SHP77 treated with DMSO at 0.1 percent for 48 hours (cell line): ENCODE results near the gene KMT2C.
"Not testable (repeated sequence)": the region's sequence is repeated elsewhere in the genome, so short reads cannot be mapped to it uniquely, and the experiment has no call there.

Experiments used
- DNase-seq: peaks from one replicate; lab custom pipeline; 2025; lab: John Stamatoyannopoulos, UW

KMT2C gene

GRCh38 chr7:152355474-152356057 is 80.2 kb downstream of the KMT2C start:
- DNase-seq, result no peak

DNA sequence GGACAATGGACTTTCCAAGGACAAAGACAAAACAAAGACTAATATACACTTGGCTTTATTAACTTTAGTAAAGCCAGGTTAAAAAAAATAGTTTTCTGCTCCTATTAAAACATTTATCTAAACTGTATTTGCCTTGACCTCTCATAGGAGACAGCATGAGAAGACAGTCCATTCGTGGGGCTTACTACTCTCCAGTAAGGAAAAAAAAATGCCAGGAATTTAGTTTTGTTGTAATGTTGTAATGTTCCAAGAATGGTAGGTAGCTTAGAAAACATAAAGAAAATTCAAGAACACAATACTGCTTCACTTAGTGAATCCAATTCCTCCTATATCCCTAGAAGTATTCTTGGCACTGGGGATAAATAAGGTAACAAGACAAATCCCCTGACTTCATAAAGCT is 81.7 kb downstream of the KMT2C start:
- no peak for DNase-seq

- DNase-seq, result not testable (repeated sequence)
Observed at GRCh38 chr7:152353281-152353680, 82.5 kb downstream of the KMT2C start.

DNA sequence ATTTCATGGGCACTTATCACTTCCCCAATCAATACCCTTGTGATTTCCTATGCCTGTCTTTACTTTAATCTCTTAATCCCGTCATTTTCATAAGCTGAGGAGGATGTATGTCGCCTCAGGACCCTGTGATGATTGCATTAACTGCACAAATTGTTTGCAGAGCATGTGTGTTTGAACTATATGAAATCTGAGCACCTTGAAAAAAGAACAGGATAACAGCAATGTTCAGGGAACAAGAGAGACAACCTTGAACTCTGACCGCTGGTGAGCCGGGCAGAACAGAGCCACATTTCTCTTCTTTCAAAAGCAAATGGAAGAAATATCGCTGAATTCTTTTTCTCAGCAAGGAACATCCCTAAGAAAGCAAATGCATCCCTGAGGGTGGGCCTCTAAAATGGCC is 84.1 kb downstream of the KMT2C start:
- DNase-seq, result not testable (repeated sequence)

GRCh38 chr7:152351168-152351567 is 84.6 kb downstream of the KMT2C start:
- DNase-seq, result no peak

DNA sequence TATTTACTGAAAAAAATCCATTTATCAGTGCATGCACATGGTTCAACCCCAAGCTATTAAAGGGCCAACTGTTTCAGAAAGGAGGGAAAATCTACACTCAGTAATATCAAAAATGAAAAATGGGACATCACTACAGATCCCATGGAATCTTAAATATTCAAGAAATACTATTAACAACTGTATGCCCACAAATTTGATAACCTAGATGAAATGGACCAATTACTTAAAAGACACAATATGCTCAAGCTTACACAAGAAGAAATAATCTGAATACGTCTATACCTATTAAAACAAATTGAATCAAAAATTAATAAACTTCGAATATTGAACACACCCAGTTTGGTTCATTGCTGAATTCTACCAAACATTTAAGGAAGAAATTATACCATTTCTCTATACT is 87.9 kb downstream of the KMT2C start:
- DNase-seq, result no peak

GRCh38 chr7:152344253-152344652 is 91.5 kb downstream of the KMT2C start:
- no peak for DNase-seq

DNA sequence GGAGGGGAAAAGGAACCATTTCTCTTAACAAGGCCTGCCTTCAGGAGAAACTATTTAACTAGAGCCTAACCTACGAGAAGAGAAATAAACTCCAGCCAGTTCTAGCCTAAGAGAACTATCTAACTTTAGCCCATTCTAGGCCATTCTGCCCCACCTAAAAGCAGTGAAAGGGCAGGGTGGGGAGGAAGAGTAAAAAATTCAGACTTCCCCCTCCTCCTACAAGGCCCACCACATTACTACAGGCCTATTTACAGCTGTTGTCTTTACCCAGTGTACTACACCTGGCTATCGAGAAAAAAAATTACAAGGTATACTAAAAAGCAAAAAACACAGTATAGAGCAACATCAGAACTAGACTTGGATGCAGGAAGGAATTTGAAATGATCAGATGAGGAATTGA is 93.0 kb downstream of the KMT2C start:
- DNase-seq, result no peak

GRCh38 chr7:152341914-152342236 is 93.9 kb downstream of the KMT2C start:
- no peak for DNase-seq

DNA sequence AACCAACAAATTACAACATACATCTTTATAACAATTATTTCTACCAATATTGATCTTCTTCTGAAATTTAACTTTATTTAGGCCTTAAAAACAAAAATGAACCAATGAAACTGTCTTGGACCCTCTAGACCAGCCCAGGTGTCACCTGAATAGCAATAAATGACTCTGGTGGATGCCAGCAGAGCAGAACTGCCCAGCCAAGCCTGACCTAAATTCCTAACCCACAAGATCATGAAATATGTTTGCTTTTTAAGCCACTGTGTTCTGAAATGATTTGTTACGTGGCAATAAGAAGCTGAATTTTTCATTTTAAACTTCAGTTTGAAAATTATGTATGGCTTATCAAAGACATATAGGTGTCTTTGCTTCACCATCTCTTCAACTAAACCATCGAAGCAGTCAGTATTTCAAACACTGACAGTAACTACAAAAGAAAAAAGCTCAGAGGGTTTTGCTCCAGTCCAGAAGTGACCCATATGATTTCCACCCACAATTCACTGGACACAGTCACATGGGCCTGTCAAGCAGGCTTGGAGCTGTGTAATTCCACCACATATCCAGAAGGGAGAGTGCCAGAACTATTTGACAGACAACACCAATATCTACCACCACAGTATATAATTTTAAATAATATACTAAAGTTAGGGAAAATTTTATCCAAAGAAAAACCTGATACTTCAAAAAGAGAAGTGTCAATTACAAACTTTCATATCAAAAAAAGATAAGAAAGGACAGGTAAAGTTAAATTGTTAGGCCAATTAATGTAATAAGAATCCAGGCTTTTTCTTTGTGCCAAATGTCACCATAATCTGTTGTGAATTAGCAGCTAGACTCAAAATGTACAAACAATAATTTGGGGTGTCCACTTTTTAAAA is 94.5 kb downstream of the KMT2C start:
- DNase-seq, result no peak

GRCh38 chr7:152340161-152340560 is 95.6 kb downstream of the KMT2C start:
- no peak for DNase-seq

DNA sequence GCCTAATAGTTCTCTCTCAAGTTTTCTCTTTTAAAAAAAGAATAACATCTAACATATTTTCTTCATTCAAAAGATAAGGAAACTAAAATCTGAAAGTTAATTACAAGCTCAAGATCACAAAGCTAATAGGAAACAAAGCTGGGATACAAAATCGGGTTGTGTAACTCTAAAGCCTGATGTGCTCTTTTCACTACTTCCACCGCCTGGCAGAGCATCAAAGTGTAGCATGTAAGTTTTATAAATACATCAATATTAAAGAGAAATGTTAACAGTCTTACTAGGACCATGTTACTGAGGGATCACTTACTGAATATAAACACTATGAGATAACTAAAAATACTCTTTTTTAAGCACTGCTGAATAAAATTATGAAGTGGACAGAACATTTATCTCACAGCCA is 97.2 kb downstream of the KMT2C start:
- no peak for DNase-seq

DNA sequence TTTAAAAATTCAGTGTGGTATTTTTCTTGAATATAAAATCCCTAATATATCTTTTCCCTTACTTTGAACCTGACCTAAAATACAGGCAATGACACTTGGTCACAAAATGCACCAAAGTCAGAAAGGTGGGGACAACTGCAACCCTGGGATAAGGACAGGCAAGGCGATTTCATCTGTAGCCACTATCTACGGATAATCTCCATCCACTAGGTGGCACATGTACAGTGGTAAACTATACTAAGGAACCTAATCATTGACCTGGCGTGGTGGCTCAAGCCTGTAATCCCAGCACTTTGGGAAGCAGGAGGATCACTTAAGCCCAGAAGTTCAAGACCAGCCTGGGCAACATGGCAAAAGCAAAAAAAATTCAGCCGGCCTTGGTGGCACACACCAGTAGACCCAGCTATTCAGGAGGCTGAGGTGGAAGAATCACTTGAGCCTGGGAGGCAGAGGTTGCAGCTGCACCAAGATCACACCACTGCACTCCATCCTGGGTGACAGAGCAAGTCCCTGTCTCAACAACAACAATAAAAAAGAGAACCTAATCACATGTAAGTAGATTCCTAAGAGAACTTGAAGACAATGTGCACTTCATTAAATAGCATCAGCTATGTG is 98.9 kb downstream of the KMT2C start:
- DNase-seq, result peak; percentile 3

- no peak for DNase-seq
Observed at GRCh38 chr7:152335900-152336571, 99.8 kb downstream of the KMT2C start.

DNA sequence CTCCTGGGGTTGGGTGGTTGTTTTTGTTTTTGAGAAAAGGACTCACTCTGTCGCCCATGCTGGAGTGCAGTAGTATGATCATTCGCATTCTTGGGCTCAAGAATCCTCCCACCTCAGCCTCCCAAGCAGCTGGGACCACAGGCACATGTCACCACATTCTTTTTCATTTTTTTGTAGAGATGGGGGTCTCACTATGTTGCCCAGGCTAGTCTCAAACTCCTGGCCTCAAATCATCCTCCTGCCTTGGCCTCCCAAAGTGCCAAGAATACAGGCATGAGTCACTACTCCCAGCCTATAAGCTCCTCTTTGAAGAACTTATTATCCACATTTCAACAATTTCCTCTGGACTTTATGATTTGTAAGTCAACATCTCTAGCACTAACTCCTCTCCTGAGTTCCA is 102.7 kb downstream of the KMT2C start:
- no peak for DNase-seq

- no peak for DNase-seq
Observed at GRCh38 chr7:152330827-152331226, 105.0 kb downstream of the KMT2C start.

DNA sequence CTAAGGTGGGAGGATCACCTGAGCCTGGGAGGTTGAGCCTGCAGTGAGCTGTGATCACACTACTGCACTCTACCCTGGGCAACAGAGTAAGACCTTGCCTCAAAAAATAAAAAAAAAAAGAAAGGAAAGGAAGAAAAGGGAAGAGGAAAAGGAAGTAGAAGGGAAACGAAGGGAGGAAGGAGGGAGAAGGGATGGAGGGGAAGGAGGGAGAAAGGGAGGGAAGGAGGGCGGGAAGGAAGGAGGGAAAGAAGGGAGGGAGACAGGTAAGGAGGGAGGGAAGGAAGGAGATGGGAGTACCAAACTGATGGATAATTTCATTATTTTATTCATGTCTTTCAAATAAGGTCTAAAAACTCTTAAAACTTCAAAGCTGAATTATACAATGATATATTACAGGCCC is 106.3 kb downstream of the KMT2C start:
- no peak for DNase-seq

- DNase-seq, result no peak
Observed at GRCh38 chr7:152328234-152328633, 107.6 kb downstream of the KMT2C start.

DNA sequence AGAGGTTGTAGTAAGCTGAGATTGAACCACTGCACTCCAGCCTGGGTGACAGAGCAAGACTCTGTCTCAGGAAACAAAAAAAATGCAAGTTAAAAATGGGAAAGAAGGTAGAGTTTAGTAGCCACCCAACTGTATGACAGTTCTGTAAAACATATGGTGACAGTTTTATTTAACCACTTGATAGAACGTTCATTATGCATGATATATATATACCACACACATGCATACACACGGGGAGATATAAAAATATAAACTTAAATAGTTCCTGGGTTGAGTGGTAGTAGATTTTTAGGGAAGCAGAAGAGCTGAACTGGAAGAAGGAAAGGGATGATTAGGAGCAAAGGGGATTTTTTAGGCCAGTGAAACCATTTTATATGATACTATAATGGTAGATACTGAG is 120.0 kb downstream of the KMT2C start:
- DNase-seq, result no peak

- peak; percentile 73 for DNase-seq
Observed at GRCh38 chr7:152313831-152314604, 121.8 kb downstream of the KMT2C start.

GRCh38 chr7:152313217-152313616 is 122.6 kb downstream of the KMT2C start:
- no peak for DNase-seq

- DNase-seq, result no peak
Observed at GRCh38 chr7:152312316-152312715, 123.5 kb downstream of the KMT2C start.
